Measurements from ENCODE around the gene IL17REL. TPM values are rescaled to one million over a fixed set of nuclear protein-coding genes. Genes with fewer than 3 reads are reported as not detected.

IL17REL gene
- total RNA-seq, 1 donor from 2014 or later = not detected

DNA sequence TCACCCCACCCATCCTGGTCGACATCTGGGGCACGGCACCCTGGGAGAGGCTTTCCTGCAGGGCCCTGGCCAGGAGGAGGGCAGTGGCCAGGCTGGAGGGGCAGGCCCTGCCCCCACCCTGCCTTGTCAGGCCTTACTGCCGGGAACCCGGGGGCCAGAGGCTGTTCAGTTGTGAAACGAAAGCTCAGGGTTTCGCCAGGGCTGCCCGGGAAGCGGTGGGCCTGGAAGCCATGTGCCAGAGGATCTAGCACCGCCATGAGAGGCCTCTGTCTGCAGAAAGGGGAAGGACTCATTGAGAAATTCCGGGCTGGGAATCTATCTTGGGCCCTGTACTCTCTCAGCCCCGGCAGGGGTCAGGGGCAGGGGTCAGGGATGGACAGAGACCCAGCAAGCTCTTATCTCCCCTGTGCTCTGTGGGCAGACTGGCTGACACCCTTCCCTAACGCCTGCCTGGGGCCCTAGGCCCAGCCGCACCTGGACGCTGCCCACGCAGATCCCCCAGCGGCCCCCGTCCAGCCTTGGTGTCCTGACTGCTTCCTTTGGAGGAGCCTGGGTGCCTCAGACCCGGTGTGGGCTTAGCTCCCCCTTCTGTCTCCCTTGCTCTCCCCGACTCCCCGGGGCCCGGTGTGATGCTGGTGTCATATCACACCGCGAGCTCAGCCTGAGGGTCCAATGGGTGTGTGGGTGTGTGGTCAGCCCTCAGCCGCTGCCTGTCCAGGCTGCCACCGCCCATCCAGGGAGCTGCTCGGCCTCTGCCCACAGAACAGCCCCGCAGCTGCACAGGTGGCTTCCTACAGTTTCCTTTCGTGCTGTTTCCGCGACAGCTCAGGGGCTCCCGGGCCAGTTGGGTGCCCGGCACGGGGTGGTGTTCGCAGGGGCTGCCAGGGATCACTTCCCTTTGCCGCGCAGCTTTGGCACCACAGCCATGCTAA is 45.5 kb downstream of the IL17REL start:
- no peak for DNase-seq (ENCODE audit: low read depth)

DNA sequence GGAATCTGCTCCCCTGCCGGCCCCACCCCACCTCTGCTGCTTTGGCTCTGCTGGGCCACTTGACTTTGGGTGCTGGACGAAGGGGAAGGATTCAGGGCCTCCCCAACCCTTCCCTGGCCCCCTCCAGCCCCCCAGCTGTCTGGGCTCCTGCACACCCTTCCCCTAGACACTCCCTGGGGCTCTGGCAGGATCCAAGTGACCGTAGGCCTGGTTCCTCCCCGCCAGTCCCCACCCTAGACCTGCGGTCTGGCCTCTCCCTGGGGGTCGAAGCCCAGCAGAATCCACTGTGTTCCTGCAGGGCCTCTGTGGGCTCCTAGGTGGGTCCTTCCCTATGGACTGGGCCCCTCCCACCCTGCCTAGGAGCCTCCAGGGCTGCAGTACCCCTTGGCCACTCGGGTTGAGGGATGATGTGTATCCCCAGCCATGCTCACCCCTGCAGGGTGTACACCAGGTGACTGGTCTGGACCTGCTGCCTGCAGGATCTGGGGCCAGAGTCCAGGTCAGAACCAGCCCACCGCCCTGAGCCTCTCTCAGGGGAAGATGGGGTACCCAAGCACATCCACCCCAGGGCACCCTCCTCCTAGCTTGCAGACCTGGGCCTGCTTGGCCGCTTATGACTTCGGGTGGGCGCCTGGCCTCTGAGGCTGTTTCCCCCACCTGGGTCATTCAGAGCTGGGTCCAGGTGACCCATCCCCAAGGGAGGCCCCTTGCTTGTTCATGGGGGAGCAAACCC is 46.4 kb downstream of the IL17REL start:
- DNase-seq (ENCODE audit: low read depth) = no peak

DNA sequence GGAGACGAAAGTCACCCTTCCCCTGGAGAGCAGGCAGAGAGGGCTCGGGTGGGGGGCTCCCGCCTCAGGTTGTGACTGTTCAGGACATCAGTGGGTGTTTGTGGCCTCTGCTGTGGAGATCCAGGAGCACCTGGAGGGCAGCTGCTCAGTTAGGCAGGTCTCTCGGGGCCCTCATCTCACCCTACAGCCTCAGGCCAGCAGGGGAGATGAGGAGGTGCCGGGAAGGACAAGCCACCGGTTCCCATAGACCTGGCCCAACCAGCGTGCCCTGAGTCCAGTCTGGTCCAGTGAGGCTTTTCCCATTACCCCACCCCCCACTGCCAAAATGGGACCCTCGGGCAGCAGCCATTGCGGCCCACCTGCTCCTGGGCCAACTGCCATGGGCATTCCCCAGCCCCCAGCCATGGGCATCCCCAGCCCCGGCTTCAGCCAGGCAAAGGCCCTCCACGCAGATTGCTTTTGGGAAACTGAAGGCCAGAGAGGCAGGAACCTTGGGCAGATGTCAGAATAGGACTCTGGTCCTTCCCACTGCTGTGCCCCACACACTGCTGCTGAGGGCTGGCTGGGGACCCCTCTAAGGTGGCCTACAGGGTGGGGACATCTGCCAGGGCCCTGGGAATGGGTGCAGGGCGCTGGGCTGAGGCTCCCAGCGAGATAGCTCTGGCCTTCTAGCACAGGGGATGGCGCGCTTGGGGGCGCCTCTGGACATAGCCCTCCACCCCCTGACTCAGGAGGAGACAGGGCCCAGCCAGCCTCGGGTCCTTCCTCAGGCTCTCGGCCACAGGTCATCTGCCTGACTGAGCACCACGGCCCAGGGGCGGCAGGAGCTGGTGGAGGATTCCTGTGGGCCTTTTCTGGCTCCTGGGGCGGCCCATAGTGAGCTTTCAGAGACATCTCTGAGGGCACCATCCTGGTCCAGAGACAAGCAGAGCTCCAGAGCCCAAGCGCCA is 47.2 kb downstream of the IL17REL start:
- no peak for DNase-seq (ENCODE audit: low read depth)

DNA sequence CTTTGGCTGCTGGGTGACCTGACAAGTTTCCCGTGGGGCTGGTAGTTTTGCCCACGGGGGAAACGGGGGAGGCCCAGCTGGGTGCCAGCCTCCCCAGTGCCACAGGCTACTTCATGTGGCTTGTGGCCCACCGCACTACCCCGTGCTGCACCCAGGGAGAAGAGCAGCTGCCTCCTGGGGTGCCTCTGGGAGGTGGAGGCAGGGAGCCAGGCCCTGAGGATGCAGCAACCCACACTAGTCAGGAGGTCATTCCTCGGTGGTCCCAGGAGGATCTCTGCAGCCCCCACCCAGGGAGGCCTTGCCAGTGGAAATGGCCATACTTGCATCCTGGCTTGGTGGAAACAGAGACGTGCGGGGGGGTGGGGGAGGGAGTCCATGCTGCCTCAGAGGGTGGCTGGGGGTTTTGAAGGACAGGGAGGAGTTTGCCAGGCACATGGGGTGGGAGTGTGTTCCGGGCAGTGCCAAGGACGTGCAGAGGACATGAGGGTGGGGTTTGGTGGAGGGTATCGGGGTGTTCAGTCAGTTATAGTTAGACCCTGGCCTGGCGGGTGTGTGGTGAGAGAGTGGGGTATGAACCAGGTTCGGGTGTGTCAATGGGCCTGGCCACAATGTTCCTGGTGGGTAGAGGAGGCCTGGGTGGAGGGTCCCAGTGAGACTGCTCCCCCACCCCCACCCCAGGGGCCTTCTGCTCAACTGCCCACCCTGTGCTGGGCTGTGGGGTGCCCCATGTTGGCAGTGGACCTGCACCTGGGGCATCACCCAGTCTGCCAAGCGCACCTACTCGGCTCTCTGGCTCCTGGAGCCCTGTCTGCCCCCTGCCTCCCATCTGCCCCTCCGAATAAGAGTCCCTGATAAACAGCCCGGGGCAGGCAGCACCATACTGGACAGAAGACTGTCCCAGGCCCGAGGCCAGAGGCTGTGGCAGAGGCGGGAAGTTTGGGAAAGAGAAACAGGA is 48.2 kb downstream of the IL17REL start:
- DNase-seq (ENCODE audit: low read depth) = no peak

DNA sequence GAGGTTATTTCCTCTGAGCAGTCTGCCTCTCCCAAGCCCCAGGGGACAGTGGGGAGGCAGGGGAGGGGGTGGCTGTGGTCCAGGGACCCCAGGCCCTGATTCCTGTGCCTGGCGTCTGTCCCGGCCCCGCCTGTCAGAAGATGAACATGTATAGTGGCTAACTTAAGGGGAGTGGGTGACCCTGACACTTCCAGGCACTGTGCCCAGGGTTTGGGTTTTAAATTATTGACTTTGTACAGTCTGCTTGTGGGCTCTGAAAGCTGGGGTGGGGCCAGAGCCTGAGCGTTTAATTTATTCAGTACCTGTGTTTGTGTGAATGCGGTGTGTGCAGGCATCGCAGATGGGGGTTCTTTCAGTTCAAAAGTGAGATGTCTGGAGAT is 48.9 kb downstream of the IL17REL start:
- DNase-seq (ENCODE audit: low read depth) = no peak

DNA sequence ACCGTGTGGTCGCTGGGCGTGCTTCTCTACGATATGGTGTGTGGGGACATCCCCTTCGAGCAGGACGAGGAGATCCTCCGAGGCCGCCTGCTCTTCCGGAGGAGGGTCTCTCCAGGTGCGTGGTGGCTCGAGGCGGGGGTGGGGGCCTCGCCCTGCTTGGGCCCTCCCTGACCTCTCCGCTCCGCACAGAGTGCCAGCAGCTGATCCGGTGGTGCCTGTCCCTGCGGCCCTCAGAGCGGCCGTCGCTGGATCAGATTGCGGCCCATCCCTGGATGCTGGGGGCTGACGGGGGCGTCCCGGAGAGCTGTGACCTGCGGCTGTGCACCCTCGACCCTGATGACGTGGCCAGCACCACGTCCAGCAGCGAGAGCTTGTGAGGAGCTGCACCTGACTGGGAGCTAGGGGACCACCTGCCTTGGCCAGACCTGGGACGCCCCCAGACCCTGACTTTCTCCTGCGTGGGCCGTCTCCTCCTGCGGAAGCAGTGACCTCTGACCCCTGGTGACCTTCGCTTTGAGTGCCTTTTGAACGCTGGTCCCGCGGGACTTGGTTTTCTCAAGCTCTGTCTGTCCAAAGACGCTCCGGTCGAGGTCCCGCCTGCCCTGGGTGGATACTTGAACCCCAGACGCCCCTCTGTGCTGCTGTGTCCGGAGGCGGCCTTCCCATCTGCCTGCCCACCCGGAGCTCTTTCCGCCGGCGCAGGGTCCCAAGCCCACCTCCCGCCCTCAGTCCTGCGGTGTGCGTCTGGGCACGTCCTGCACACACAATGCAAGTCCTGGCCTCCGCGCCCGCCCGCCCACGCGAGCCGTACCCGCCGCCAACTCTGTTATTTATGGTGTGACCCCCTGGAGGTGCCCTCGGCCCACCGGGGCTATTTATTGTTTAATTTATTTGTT is 49.6 kb downstream of the IL17REL start:
- DNase-seq (ENCODE audit: low read depth) = no peak

DNA sequence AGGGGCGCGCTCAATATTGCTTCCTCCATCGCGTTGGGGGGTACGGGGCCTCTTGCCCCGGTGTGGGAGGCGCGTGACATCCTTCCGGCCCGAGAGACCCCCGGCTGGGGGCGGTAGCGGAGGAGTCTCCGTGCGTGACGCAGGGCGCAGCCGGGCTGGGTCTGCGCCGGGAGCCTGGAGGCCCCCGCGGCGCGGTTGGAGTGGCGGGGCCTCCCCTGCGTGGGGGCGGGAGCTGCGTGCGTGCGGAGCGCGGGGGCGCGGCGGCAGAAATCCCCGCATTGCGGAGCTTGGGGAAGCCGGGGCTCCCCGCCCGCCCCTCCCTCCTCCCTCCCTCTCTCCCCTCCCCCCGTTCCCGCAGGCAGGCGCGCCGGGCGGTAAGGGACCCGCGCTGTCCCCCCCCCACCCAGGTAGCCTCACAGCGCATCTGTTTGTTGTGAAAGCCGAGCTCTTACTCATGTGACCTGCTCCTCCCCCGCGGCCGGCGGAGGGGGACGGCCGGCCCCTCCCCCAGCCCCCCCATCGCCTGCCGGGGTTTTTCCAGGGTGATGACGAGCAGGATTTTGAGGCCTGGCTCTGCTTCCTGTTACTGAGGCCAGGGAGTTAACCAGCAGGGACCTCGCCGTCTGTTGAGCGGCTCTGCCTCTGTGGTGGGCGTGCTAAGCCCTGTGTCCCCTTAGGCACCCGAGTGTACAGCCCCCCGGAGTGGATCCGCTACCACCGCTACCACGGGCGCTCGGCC is 50.4 kb downstream of the IL17REL start:
- DNase-seq (ENCODE audit: low read depth) = peak; percentile 78

DNA sequence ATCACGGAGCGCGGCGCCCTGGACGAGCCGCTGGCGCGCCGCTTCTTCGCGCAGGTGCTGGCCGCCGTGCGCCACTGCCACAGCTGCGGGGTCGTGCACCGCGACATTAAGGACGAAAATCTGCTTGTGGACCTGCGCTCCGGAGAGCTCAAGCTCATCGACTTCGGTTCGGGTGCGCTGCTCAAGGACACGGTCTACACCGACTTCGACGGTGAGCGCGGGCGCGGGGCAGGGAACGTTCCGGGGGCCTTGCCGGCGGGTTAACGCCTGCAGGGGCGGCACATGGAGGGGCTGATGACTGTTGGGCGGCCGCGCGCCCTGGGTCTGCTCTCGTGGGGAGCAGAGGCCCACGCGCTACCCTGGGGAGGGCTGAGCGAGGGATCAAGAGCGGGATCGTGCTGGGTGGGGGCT is 51.0 kb downstream of the IL17REL start:
- DNase-seq (ENCODE audit: low read depth) = no peak

DNA sequence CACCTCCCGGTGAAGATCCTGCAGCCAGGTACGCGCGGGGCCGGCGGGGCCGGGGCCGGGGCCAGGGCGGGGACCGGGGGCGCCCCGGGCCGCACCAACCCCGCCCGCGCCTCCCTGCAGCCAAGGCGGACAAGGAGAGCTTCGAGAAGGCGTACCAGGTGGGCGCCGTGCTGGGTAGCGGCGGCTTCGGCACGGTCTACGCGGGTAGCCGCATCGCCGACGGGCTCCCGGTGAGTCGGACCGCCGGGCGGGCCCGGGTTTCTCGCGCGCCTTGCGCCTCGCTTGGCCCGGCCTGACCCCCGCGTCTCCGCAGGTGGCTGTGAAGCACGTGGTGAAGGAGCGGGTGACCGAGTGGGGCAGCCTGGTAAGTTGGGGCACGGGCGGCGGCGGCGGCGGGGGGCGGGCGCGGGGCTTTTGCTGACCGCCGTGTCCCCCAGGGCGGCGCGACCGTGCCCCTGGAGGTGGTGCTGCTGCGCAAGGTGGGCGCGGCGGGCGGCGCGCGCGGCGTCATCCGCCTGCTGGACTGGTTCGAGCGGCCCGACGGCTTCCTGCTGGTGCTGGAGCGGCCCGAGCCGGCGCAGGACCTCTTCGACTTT is 51.5 kb downstream of the IL17REL start:
- no peak for DNase-seq (ENCODE audit: low read depth)

DNA sequence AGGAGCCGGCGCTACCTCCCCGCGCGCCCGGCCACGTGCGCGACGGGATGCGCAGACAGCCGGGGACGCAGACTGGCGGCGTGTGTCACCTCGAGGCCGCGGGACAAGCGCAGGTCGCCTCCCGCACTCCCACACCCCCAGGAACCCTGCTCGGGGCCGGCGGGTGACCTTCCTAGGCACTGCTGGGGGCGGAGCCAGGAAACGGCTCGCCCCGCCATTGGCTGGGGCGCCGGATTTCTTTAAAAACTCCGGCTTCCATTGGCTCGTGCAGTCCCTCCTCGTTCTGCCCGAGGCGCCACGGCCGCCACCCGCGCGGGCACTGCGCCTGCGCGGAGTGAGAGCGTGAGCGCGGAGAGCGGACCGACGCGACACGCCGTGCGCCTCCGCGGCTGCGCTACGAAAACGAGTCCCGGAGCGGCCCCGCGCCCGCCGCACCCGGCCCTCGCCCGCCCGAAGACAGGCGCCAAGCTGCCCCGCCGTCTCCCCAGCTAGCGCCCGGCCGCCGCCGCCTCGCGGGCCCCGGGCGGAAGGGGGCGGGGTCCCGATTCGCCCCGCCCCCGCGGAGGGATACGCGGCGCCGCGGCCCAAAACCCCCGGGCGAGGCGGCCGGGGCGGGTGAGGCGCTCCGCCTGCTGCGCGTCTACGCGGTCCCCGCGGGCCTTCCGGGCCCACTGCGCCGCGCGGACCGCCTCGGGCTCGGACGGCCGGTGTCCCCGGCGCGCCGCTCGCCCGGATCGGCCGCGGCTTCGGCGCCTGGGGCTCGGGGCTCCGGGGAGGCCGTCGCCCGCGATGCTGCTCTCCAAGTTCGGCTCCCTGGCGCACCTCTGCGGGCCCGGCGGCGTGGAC is 52.2 kb downstream of the IL17REL start, which contains the start of gene PIM3:
Gene PIM3, plus strand, starts transcription at position 614 of the 846 bp plus-strand sequence. Its CDS starts 176 bp downstream, at position 790.
- peak; percentile 83 for DNase-seq (ENCODE audit: low read depth)

DNA sequence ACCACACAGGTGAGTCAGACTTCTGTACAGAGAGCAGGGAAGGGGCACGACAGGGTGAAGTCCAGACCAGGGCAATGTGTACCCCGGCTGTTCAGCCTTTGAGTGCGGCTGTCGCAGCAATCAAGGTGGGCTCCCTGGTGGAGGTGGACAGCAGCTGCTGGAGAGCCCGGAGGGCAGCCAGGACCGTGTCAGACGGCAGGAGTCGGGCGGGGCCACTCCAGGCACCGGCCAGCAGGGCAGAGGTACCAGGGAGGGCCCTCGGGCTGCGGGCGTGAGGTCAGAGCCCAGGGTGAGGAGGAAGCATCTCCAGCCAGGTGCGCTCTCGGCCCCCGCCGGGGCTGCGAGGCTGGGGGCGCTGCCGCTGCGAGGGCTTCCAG is 52.8 kb downstream of the IL17REL start:
- peak; percentile 70 for DNase-seq (ENCODE audit: low read depth)

DNA sequence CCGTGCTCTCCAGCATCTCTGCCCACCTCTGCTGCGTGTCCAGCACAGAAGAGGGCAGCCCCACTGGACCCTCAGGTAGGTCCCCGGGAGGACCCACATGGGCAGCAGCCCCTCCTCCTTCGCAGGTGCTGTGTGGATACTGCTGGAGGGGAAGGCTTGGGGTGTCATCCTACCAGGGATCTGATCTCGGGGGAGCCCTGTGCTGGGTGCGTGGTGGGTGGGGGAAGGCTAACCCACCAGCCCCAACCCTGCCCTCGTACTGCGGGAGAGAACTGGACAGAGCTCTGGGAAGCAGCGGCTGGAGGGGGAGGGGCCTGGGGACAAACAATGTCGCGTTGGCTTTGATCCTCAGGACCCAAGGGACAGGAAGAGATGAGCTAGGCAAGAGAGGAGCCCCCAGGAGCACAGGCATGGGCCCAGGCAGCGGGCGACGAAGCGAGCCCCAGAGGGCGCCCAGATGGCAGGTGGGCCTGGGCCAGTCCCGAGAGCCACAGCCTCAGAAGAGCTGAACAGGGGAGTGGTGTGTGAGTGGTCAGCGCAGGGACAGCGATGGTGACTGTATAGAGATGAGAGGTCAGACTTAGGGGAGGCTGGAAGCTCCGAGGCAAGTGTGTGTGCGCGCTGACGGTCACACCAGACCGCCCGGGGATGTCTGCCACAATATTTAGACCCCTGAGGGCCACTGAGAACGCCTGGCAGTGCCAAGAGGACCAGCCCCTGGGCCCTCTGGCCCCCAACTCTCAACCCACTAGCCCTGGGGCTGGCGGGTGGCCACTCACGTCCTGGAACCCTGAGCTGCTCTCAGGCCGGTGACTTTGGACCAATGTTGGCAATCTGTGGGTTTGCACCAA is 53.4 kb downstream of the IL17REL start:
- DNase-seq (ENCODE audit: low read depth) = no peak

DNA sequence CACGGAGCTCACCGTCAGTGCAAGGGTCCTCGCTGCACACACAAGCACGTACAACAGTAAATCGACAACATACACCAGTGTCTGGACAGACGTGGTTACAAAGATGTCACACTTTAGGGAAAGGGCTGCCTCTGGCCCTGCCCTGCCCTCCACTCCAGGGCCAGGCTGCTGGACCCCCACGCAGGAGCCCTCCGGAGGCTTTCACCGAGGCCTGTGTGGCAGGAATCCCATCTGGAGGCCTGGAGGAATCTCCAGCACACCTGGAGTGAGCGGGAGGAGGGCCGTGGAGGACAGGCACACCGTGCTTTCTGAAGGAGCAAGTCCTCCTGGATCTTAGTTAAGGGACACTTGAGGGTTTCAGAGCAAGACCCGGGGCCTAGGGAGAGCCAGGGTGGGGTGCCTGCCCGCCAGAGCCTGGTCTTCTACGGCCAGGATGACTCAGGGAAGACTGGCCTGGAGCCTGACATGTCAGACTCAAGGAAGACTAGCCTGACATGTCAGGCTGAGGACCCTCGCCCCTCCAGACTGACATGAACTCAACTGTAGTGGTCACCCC is 54.1 kb downstream of the IL17REL start:
- DNase-seq (ENCODE audit: low read depth) = no peak

DNA sequence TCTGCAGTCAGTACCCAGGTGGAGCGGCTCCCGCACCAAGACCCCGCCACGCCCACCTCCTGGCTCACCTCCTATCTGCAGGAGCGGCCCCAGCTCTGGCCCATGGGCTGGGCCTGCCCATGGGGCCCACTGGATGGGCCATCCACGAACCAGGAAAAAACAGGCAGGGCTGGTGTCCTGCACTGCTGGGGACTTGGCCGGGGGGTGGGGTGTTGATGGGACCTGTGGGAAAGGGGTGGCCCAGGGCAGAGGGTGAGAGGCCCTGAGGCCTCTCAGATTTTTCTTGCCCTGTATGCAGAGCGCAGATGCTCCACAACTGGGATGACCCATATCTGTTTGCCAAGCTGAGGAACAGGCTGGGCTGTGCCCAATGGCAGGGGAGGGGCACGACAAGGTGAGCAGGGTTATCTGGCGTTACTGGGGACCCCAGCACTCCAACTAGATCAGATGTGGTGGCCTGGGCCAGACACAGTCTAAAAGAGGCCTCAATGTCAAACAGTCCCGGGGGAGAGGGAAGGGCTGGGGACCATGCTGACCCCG is 54.7 kb downstream of the IL17REL start:
- no peak for DNase-seq (ENCODE audit: low read depth)

DNA sequence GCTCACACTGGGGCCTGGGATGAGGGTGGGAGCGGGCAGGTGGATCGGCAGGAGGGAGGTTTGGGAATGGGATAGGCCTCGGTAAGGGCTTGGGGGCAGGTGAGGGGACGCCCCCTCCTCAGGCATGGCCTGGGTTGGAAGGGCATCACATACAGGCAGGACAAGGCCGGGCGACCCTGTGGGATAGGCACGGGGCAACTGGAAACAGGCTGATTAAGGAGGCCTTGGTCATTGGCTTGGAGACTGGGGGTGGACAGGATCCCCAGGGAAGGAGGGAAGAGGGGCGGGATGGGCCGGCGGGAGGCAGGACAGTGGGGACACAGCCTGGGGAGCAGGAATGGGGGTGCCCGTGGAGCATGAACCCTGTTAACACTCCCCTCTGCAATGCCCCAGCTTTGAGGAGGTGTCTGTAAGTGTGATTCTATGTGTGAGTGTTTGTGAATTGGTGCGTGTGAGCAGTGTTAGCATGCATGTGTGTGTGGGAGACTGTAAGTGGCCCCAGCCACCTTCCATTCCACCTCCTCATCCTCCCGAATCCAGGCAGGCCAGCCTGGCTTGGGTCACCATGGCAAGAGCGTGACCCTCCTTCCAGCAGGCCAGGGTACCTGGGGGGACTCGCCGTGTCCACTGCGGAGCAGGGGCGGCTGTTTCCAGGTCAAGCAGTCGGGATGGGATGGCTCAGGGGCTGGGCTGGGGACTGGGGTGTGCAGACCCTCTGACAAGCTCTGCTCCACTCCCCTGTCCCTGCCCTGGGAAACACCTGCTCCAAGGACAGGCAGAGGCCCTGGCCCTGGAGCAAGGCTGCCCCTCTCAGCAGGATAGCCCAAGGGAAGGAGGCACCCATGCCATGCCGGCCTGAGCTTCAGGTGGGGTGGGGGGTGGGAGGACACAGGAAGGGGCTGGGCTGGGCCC is 55.4 kb downstream of the IL17REL start:
- DNase-seq (ENCODE audit: low read depth) = no peak
